SU-DHL-6 (cell line): ENCODE measurements around the gene BCAS3.

Source experiments
- H2AFZ ChIP-seq: fragments of 200-600 bp; sonication (generic); 2 replicates; pipeline ENCODE4 v1.6.1; 2014; ENCODE audit warnings: low read depth, mild to moderate bottlenecking, moderate library complexity, mixed read lengths, antibody characterized with exemption, low read length; ENCODE audit not compliant: severe bottlenecking
- H3F3A ChIP-seq: fragments of 200-600 bp; shearing (Covaris generic); 2 replicates; pipeline ENCODE4 v1.6.0; 2016; ENCODE audit warnings: antibody characterized with exemption, mild to moderate bottlenecking; ENCODE audit not compliant: insufficient read depth
- H3K27ac ChIP-seq: fragments of 200-600 bp; sonication (generic); 2 replicates; pipeline ENCODE4 v1.5.1; 2016; ENCODE audit warnings: low read depth, mild to moderate bottlenecking, low read length, moderate library complexity, mixed read lengths
- H3K27me3 ChIP-seq: fragments of 200-600 bp; sonication (generic), shearing (Covaris generic); 2 replicates; pipeline ENCODE4 v1.6.0; 2014; ENCODE audit warnings: mild to moderate bottlenecking, low read length
- H3K36me3 ChIP-seq: fragments of 200-600 bp; sonication (generic); 2 replicates; pipeline ENCODE4 v1.6.1; 2014; ENCODE audit warnings: mild to moderate bottlenecking, low read length, mixed read lengths
- H3K4me2 ChIP-seq: fragments of 300-600, 200-600 bp; shearing (Covaris generic), sonication (generic); 2 replicates; pipeline ENCODE4 v1.6.0; 2014; ENCODE audit warnings: low read length, low read depth, mild to moderate bottlenecking; ENCODE audit not compliant: poor library complexity, severe bottlenecking
- H3K4me3 ChIP-seq: fragments of 200-600 bp; sonication (generic); 2 replicates; pipeline ENCODE4 v1.5.1; 2014; ENCODE audit warnings: antibody characterized with exemption, low read length, mild to moderate bottlenecking, mixed read lengths; ENCODE audit not compliant: insufficient read depth, poor library complexity, severe bottlenecking
- H3K79me2 ChIP-seq: fragments of 200-600 bp; sonication (generic); 2 replicates; pipeline ENCODE4 v1.6.1; 2014; ENCODE audit warnings: mild to moderate bottlenecking, low read length, moderate library complexity; ENCODE audit not compliant: insufficient read depth
- H3K9ac ChIP-seq: fragments of 200-600 bp; sonication (generic); 2 replicates; pipeline ENCODE4 v1.7.0; 2014; ENCODE audit warnings: mild to moderate bottlenecking, low read length
- H3K9me2 ChIP-seq: fragments of 200-600 bp; sonication (generic); replicated peaks from 2 replicates; pipeline ENCODE4 v1.6.1; 2014; ENCODE audit warnings: low read length; ENCODE audit not compliant: insufficient read depth
- H3K9me3 ChIP-seq: fragments of 200-600 bp; sonication (generic); 2 replicates; pipeline ENCODE4 v1.6.1; 2014; ENCODE audit warnings: low read length, mixed read lengths; ENCODE audit not compliant: insufficient read depth
- H4K20me1 ChIP-seq: fragments of 200-600 bp; sonication (generic); 2 replicates; pipeline ENCODE4 v1.6.1; 2014; ENCODE audit warnings: low read depth, mild to moderate bottlenecking, antibody characterized with exemption, low read length, moderate library complexity, mixed read lengths
- EZH2phosphoT487 ChIP-seq: fragments of 200-600 bp; sonication (generic), shearing (Covaris generic); conservative IDR thresholded peaks from 2 replicates; pipeline ENCODE4 v1.6.1; 2018; ENCODE audit warnings: mild to moderate bottlenecking, antibody characterized with exemption, low read length, moderate library complexity, mixed read lengths
- TF ChIP-seq, protein P1 (sequence below): fragments of 200-600 bp; sonication (generic); IDR thresholded peaks from one replicate; pipeline ENCODE4 v1.5.1; 2017; ENCODE audit warnings: antibody characterized with exemption, mild to moderate bottlenecking, low read length, moderate library complexity; ENCODE audit not compliant: insufficient read depth, poor library complexity, severe bottlenecking

BCAS3 gene

GRCh38 chr17:61371606-61372005 is 694.0 kb downstream of the BCAS3 start:
- H3K27ac ChIP-seq, result no peak overlapping the region
- H3K27me3 ChIP-seq, result no peaks in the 10 kb centered on the region
- H3K79me2 ChIP-seq, result no peaks in the 10 kb centered on the region
- H3K36me3 ChIP-seq, result no peaks in the 10 kb centered on the region
- no peaks in the 10 kb centered on the region for H3K9me3 ChIP-seq
- H3K9me2 ChIP-seq, result no peaks in the 10 kb centered on the region
- no peak overlapping the region for H2AFZ ChIP-seq
- H3K9ac ChIP-seq, result no peak overlapping the region
- no peaks in the 10 kb centered on the region for H3F3A ChIP-seq
- TF ChIP-seq EZH2phosphoT487, result no peak
- TF ChIP-seq, protein P1, sequence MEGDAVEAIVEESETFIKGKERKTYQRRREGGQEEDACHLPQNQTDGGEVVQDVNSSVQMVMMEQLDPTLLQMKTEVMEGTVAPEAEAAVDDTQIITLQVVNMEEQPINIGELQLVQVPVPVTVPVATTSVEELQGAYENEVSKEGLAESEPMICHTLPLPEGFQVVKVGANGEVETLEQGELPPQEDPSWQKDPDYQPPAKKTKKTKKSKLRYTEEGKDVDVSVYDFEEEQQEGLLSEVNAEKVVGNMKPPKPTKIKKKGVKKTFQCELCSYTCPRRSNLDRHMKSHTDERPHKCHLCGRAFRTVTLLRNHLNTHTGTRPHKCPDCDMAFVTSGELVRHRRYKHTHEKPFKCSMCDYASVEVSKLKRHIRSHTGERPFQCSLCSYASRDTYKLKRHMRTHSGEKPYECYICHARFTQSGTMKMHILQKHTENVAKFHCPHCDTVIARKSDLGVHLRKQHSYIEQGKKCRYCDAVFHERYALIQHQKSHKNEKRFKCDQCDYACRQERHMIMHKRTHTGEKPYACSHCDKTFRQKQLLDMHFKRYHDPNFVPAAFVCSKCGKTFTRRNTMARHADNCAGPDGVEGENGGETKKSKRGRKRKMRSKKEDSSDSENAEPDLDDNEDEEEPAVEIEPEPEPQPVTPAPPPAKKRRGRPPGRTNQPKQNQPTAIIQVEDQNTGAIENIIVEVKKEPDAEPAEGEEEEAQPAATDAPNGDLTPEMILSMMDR, result no peak
- no peak overlapping the region for H3K4me3 ChIP-seq
- no peak overlapping the region for H3K4me2 ChIP-seq
- H4K20me1 ChIP-seq, result no peaks in the 10 kb centered on the region

- H3K9me3 ChIP-seq, result no peaks in the 10 kb centered on the region
- no peaks in the 10 kb centered on the region for H3K27me3 ChIP-seq
- no peaks in the 10 kb centered on the region for H3K79me2 ChIP-seq
- H4K20me1 ChIP-seq, result no peaks in the 10 kb centered on the region
- H3K4me3 ChIP-seq, result no peak overlapping the region
- TF ChIP-seq, protein P1, result no peak
- no peak for TF ChIP-seq EZH2phosphoT487
- no peak overlapping the region for H3K27ac ChIP-seq
- no peak overlapping the region for H3K9ac ChIP-seq
- H3K36me3 ChIP-seq, result no peaks in the 10 kb centered on the region
- H3K9me2 ChIP-seq, result no peaks in the 10 kb centered on the region
- H3K4me2 ChIP-seq, result no peak overlapping the region
- H2AFZ ChIP-seq, result no peak overlapping the region
- H3F3A ChIP-seq, result no peaks in the 10 kb centered on the region
Observed at GRCh38 chr17:61372436-61372835, 694.8 kb downstream of the BCAS3 start.

- Histone ChIP-seq H3K27ac (no peak overlapping the region), H3K9ac (no peak overlapping the region), H3K4me2 (no peak overlapping the region), H3K4me3 (no peak overlapping the region), H4K20me1 (no peaks in the 10 kb centered on the region), H3K9me2 (no peaks in the 10 kb centered on the region), H3K27me3 (no peaks in the 10 kb centered on the region), H2AFZ (no peak overlapping the region), H3K36me3 (no peaks in the 10 kb centered on the region), H3K9me3 (no peaks in the 10 kb centered on the region), H3F3A (no peaks in the 10 kb centered on the region), H3K79me2 (no peaks in the 10 kb centered on the region)
- TF ChIP-seq, protein P1, result no peak
- TF ChIP-seq EZH2phosphoT487, result no peak
Observed at GRCh38 chr17:61376931-61377838, 699.5 kb downstream of the BCAS3 start.
